B cell (primary cell): Measurements from ENCODE around the gene NLRP5. TPM values are rescaled to one million over a fixed set of nuclear protein-coding genes. Genes with fewer than 3 reads are reported as not detected.

Source experiments
- ATAC-seq: fragments of 200-7000 bp; cut with Tn5 transposase; one replicate; pipeline ENCODE4 v1.10.0; 2021; ENCODE audit warnings: low read depth, mild to moderate bottlenecking, moderate number of reproducible peaks, moderate library complexity
- CTCF ChIA-PET: fragments of 350-600 bp; sonication (Branson Sonifier 250); formaldehyde crosslinking; loops from one replicate; lab custom pipeline; 2021; ENCODE audit warnings: antibody characterized with exemption, inconsistent platforms; lab: Charles Lee
- POLR2A ChIA-PET: fragments of 350-600 bp; sonication (Branson Sonifier 250); formaldehyde crosslinking; loops from one replicate; lab custom pipeline; 2021; ENCODE audit warnings: antibody characterized with exemption; lab: Charles Lee
- DNase-seq: peaks from one replicate; pipeline ENCODE4 v3.0.0; 2013
- H2AFZ ChIP-seq: 2 replicates; pipeline ENCODE4 v1.6.1; 2012; ENCODE audit warnings: mild to moderate bottlenecking, low read depth, low read length; ENCODE audit not compliant: insufficient read depth, poor library complexity, severe bottlenecking
- H3K27ac ChIP-seq, 2 donors: 1 replicate in 1 of 2; 2 replicates in 1 of 2; pipeline ENCODE4 v1.5.1; 2012 to 2013; ENCODE audit warnings: low read length in 2 of 2, mild to moderate bottlenecking in 2 of 2, moderate library complexity in 1 of 2
- H3K27me3 ChIP-seq, 4 experiments: fragments of 200-600 bp in 1 of 4; sonication (generic) in 1 of 4; replicated peaks in 1 of 4; 1 replicate in 2 of 4; 2 replicates in 2 of 4; pipeline versions ENCODE4 v1.6.1 to v1.7.0; 2013 to 2016; ENCODE audit warnings: low read length in 3 of 4, mild to moderate bottlenecking in 2 of 4, mixed read lengths in 1 of 4, moderate library complexity in 1 of 4; ENCODE audit not compliant: insufficient read depth in 4 of 4, control insufficient read depth in 3 of 4; ENCODE audit errors: control extremely low read depth in 1 of 4
- H3K36me3 ChIP-seq, 2 experiments: replicated peaks in 1 of 2; 1 replicate in 1 of 2; 2 replicates in 1 of 2; pipeline versions ENCODE4 v1.6.1 to v1.7.1; 2013; ENCODE audit warnings: low read length in 1 of 2; ENCODE audit not compliant: insufficient read depth in 2 of 2, control insufficient read depth in 1 of 2; ENCODE audit errors: control extremely low read depth in 1 of 2, extremely low read depth in 1 of 2
- H3K4me1 ChIP-seq, 2 donors: fragments of 200-600 bp in 1 of 2; sonication (generic) in 1 of 2; 1 replicate in 1 of 2; 2 replicates in 1 of 2; pipeline versions ENCODE4 v1.5.1 to v1.6.1; 2013 to 2017; ENCODE audit warnings: low read length in 2 of 2; ENCODE audit not compliant: control insufficient read depth in 2 of 2, insufficient read depth in 2 of 2
- H3K4me2 ChIP-seq: replicated peaks from 2 replicates; pipeline ENCODE3; 2012; ENCODE audit warnings: mild to moderate bottlenecking, low read depth, low read length; ENCODE audit not compliant: poor library complexity, severe bottlenecking
- H3K4me3 ChIP-seq, 5 experiments: fragments of 200-600 bp in 1 of 5; sonication (generic) in 1 of 5; 1 replicate in 3 of 5; 2 replicates in 2 of 5; pipeline versions ENCODE4 v1.5.1 to v1.7.0; 2011 to 2016; ENCODE audit warnings: low read length in 4 of 5, mild to moderate bottlenecking in 4 of 5, low read depth in 2 of 5, control low read depth in 1 of 5, moderate library complexity in 1 of 5; ENCODE audit not compliant: insufficient read depth in 1 of 5; ENCODE audit errors: control extremely low read depth in 1 of 5, extremely low read depth in 1 of 5
- H3K79me2 ChIP-seq: fragments of 200-600 bp; sonication (generic); one replicate; pipeline ENCODE4 v1.6.0; 2016; ENCODE audit warnings: low read length; ENCODE audit not compliant: control insufficient read depth, insufficient read depth
- H3K9ac ChIP-seq: fragments of 200-600 bp; sonication (generic); 2 replicates; pipeline ENCODE4 v1.6.1; 2017; ENCODE audit warnings: mild to moderate bottlenecking, low read length, moderate library complexity
- H3K9me3 ChIP-seq, 3 donors: one replicate each; pipeline versions ENCODE4 v1.6.1 to v1.7.1; 2013; ENCODE audit warnings: low read length in 2 of 3; ENCODE audit not compliant: control insufficient read depth in 2 of 3, insufficient read depth in 1 of 3; ENCODE audit errors: control extremely low read depth in 1 of 3
- H4K20me1 ChIP-seq: 2 replicates; pipeline ENCODE4 v1.6.0; 2012; ENCODE audit warnings: mild to moderate bottlenecking, low read length; ENCODE audit not compliant: insufficient read depth, control insufficient read depth, poor library complexity, severe bottlenecking
- H3K27ac Mint-ChIP-seq: one replicate; pipeline ENCODE4 v1.8.0; 2021; ENCODE audit warnings: mixed read lengths
- H3K27me3 Mint-ChIP-seq: one replicate; pipeline ENCODE4 v1.8.0; 2021; ENCODE audit warnings: mixed read lengths
- H3K4me1 Mint-ChIP-seq: one replicate; pipeline ENCODE4 v1.8.0; 2021; ENCODE audit warnings: mixed read lengths
- H3K4me3 Mint-ChIP-seq: one replicate; pipeline ENCODE4 v1.8.0; 2021; ENCODE audit warnings: mixed read lengths
- H3K9me3 Mint-ChIP-seq: one replicate; pipeline ENCODE4 v1.8.0; 2022; ENCODE audit warnings: mixed read lengths; ENCODE audit not compliant: insufficient read depth
- EZH2 ChIP-seq: IDR thresholded peaks from 2 replicates; pipeline ENCODE4 v1.6.1; 2012; ENCODE audit warnings: borderline replicate concordance, low read depth, mild to moderate bottlenecking, moderate library complexity, low read length; ENCODE audit not compliant: insufficient read depth, poor library complexity, severe bottlenecking
- WGBS: methylation state at CpG from one replicate; pipeline ENCODE4 v1.1.5; 2013; ENCODE audit warnings: missing lambda C conversion rate; ENCODE audit not compliant: insufficient coverage; 5-methylcytosine and 5-hydroxymethylcytosine counted together
- intact Hi-C: fragments of 100-400 bp; cut with micrococcal nuclease; formaldehyde crosslinking; loops from one replicate; pipeline ENCODE4 v1.10.0; 2022
- polyA plus RNA-seq: library from polyadenylated mRNA; depleted of rRNA; stranded (reverse); fragments of >200 nt; gene quantifications from 2 replicates; pipeline ENCODE4 v1.2.3, GENCODE V29; 2012
- total RNA-seq, 2 donors: library from RNA; stranded (reverse); fragments of 120-200 nt in 1 of 2; gene quantifications; 1 replicate in 1 of 2; 2 replicates in 1 of 2; pipeline versions ENCODE4 v1.2.3 to v1.2.4, GENCODE V29; 2013 to 2022
- TF ChIP-seq, protein P1 (sequence below): fragments of 200-600 bp; IDR thresholded peaks from one replicate; pipeline ENCODE4 v1.8.0; 2022; ENCODE audit warnings: antibody characterized with exemption, mild to moderate bottlenecking

Gene NLRP5
- total and polyA plus RNA-seq, 2 donors (not counting 1 experiment from before 2014, with no cell fraction given) = not detected

DNA sequence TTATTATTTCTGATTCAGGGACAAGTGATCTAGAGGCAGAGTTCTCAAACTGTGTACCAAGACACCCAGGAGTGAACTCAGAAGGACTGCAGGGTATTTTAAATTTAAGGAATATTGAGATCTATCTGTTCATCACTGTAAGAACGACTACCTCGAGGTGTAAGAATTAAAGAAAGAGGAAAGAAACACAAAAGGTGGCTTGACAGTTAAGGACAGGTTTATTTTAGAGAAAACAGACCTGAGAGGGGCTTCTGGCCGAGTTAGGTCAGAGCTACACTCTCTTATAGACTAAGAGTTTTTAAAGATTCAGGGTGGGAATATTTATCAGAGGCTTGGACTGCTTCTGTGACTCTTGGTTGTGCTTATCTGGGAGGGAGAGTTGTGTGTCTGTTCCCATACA, 12.6 kb upstream of the NLRP5 start:
- H3K4me3 Mint-ChIP-seq = no peak overlapping the region
- peaks cover 2 to 6% (median 2%) of the 10 kb centered on the region in 3 donors for H3K9me3 ChIP-seq
- DNase-seq = no peak
- H3K9me3 Mint-ChIP-seq = peaks cover 9% of the 10 kb centered on the region
- ATAC-seq = no peak
- TF ChIP-seq EZH2 = no peak
- TF ChIP-seq, protein P1, sequence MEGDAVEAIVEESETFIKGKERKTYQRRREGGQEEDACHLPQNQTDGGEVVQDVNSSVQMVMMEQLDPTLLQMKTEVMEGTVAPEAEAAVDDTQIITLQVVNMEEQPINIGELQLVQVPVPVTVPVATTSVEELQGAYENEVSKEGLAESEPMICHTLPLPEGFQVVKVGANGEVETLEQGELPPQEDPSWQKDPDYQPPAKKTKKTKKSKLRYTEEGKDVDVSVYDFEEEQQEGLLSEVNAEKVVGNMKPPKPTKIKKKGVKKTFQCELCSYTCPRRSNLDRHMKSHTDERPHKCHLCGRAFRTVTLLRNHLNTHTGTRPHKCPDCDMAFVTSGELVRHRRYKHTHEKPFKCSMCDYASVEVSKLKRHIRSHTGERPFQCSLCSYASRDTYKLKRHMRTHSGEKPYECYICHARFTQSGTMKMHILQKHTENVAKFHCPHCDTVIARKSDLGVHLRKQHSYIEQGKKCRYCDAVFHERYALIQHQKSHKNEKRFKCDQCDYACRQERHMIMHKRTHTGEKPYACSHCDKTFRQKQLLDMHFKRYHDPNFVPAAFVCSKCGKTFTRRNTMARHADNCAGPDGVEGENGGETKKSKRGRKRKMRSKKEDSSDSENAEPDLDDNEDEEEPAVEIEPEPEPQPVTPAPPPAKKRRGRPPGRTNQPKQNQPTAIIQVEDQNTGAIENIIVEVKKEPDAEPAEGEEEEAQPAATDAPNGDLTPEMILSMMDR = no peak
- intact Hi-C loops = no loop called here
- no peak overlapping the region for H3K9ac ChIP-seq
- H4K20me1 ChIP-seq = no peaks in the 10 kb centered on the region
- no CpG with 5 or more reads among the region's 3 CpGs for WGBS
- peaks cover 10% of the 10 kb centered on the region for H3K27me3 Mint-ChIP-seq
- no peaks in the 10 kb centered on the region for H3K4me1 ChIP-seq
- no peak overlapping the region for H3K27ac ChIP-seq
- H2AFZ ChIP-seq = no peak overlapping the region
- H3K4me3 ChIP-seq = no peak overlapping the region
- no peaks in the 10 kb centered on the region for H3K4me1 Mint-ChIP-seq
- POLR2A ChIA-PET = no interaction called here
- H3K4me2 ChIP-seq = no peak overlapping the region
- H3K27ac Mint-ChIP-seq = no peak overlapping the region
- CTCF ChIA-PET = no interaction called here
- no peaks in the 10 kb centered on the region for H3K36me3 ChIP-seq
- no peaks in the 10 kb centered on the region for H3K79me2 ChIP-seq
- no peaks in the 10 kb centered on the region for H3K27me3 ChIP-seq

DNA sequence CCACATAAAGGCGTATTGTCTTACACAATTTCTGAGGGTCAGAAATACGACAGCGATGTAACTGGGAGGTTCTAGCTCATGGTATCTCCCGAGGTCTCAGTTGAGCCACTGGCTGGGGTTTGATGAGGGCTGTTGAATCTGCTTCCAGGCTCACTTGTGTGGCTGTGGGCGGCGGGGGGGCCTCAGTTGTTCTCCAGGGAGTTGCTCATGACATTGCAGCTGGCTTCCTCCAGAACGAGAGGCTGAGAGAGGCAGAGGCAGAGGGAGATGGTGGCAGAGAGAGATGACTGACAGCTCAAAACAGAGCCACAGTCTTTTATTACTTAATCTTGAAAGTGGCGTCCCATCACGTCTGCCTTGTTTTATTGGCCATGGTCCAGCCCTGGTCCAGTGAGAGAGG, 6.2 kb upstream of the NLRP5 start:
- DNase-seq = no peak
- Histone ChIP-seq H3K9me3 (peaks cover 1 to 20% (median 3%) of the 10 kb centered on the region in 3 donors), H2AFZ (no peak overlapping the region), H3K4me1 (no peaks in the 10 kb centered on the region), H3K27ac (no peak overlapping the region), H3K27me3 (no peaks in the 10 kb centered on the region), H3K9ac (no peak overlapping the region), H3K4me2 (no peak overlapping the region), H4K20me1 (no peaks in the 10 kb centered on the region), H3K4me3 (no peak overlapping the region), H3K36me3 (no peaks in the 10 kb centered on the region), H3K79me2 (no peaks in the 10 kb centered on the region)
- no peak for ATAC-seq
- TF ChIP-seq, protein P1 = no peak
- TF ChIP-seq EZH2 = no peak
- Mint-ChIP-seq H3K9me3 (no peaks in the 10 kb centered on the region), H3K27ac (no peak overlapping the region), H3K27me3 (peaks cover 5% of the 10 kb centered on the region), H3K4me1 (no peaks in the 10 kb centered on the region), H3K4me3 (no peak overlapping the region)
- intact Hi-C loops = no loop called here
- 82% methylated on average over 9 of the region's 9 CpGs for WGBS
- POLR2A ChIA-PET = no interaction called here
- CTCF ChIA-PET = no interaction called here
